Caki2 (cell line): ENCODE data around the gene TMEM176B. TPM values are rescaled to one million over a fixed set of nuclear protein-coding genes. Genes with fewer than 3 reads are reported as not detected.

Experiments used
- total RNA-seq: library from RNA; depleted of rRNA; stranded (reverse); fragments of >200 nt; shearing (Covaris generic); gene quantifications from 2 replicates; pipeline ENCODE4 v1.2.3, GENCODE V29; 2014; ENCODE audit warnings: low replicate concordance; rRNA removed

TMEM176B gene
- total RNA-seq, 1 experiment from 2014 or later, result not detected

Other genes with a start within 250 kb of the TMEM176B start
- gene GIMAP4, start 233.0 kb downstream of the TMEM176B start, total RNA-seq, result not detected in 2 replicates
- not detected in 2 replicates for gene GIMAP6, start 168.0 kb downstream of the TMEM176B start, total RNA-seq
- not detected in 2 replicates for gene GIMAP2, start 114.7 kb downstream of the TMEM176B start, total RNA-seq
- gene GIMAP1, start 83.8 kb downstream of the TMEM176B start, total RNA-seq, result not detected in 2 replicates
- gene GIMAP5, start 62.9 kb downstream of the TMEM176B start, total RNA-seq, result not detected in 2 replicates
- not detected in 2 replicates for gene TMEM176A, start 405 bp upstream of the TMEM176B start, total RNA-seq
- gene AOC1, start 52.2 kb upstream of the TMEM176B start, total RNA-seq, result not detected in 2 replicates
- gene KCNH2, start 178.0 kb upstream of the TMEM176B start, total RNA-seq, result 8.4 and 9.1 TPM in 2 replicates
- 2.9 and 12.0 TPM in 2 replicates for gene NOS3, start 190.7 kb upstream of the TMEM176B start, total RNA-seq
- 0.68 TPM in 1 of 2 replicates, not detected in the other for gene ATG9B, start 224.1 kb upstream of the TMEM176B start, total RNA-seq
- 19.6 and 31.5 TPM in 2 replicates for gene ABCB8, start 228.1 kb upstream of the TMEM176B start, total RNA-seq
- gene ASIC3, start 248.2 kb upstream of the TMEM176B start, total RNA-seq, result 0.84 and 1.6 TPM in 2 replicates